NCI-H1694 (cell line): Measurements from ENCODE around the gene ZNF618.

ENCODE experiments used
- DNase-seq: peaks from one replicate; lab custom pipeline; 2025; lab: John Stamatoyannopoulos, UW

ZNF618 gene

GRCh38 chr9:113957351-113957750 is 81.2 kb downstream of the ZNF618 start:
- DNase-seq = no peak

- no peak for DNase-seq
These were observed 81.8 kb downstream of the ZNF618 start for GRCh38 chr9:113957821-113958341.

GRCh38 chr9:113958556-113958955 is 82.4 kb downstream of the ZNF618 start:
- no peak for DNase-seq

GRCh38 chr9:113960768-113961167 is 84.7 kb downstream of the ZNF618 start:
- no peak for DNase-seq

- no peak for DNase-seq
These were observed 86.3 kb downstream of the ZNF618 start for GRCh38 chr9:113962396-113962795.

- no peak for DNase-seq
These were observed 87.0 kb downstream of the ZNF618 start for GRCh38 chr9:113963017-113963620.

- DNase-seq = no peak
These were observed 87.8 kb downstream of the ZNF618 start for GRCh38 chr9:113963696-113964494.

- DNase-seq = no peak
These were observed 88.5 kb downstream of the ZNF618 start for GRCh38 chr9:113964495-113965170.

GRCh38 chr9:113966394-113966793 is 90.3 kb downstream of the ZNF618 start:
- DNase-seq = no peak

GRCh38 chr9:113967380-113967779 is 91.3 kb downstream of the ZNF618 start:
- no peak for DNase-seq

GRCh38 chr9:113969343-113969742 is 93.2 kb downstream of the ZNF618 start:
- no peak for DNase-seq

- no peak for DNase-seq
These were observed 97.1 kb downstream of the ZNF618 start for GRCh38 chr9:113973226-113973625.

- DNase-seq = no peak
These were observed 97.9 kb downstream of the ZNF618 start for GRCh38 chr9:113973963-113974413.

GRCh38 chr9:113976915-113977314 is 100.8 kb downstream of the ZNF618 start:
- DNase-seq = no peak

GRCh38 chr9:113978725-113979342 is 102.7 kb downstream of the ZNF618 start:
- DNase-seq = no peak

- no peak for DNase-seq
These were observed 103.4 kb downstream of the ZNF618 start for GRCh38 chr9:113979343-113980127.

GRCh38 chr9:113984639-113985380 is 108.7 kb downstream of the ZNF618 start:
- no peak for DNase-seq

- DNase-seq = no peak
These were observed 110.0 kb downstream of the ZNF618 start for GRCh38 chr9:113985968-113986585.

GRCh38 chr9:113986931-113987330 is 110.8 kb downstream of the ZNF618 start:
- no peak for DNase-seq

- DNase-seq = no peak
These were observed 111.4 kb downstream of the ZNF618 start for GRCh38 chr9:113987526-113987925.
